ENCODE results near the gene MTURN. TPM values are rescaled to one million over a fixed set of nuclear protein-coding genes. Genes with fewer than 3 reads are reported as not detected.

The MTURN gene
- total RNA-seq, 1 experiment from 2014 or later, result 2.2 TPM

DNA sequence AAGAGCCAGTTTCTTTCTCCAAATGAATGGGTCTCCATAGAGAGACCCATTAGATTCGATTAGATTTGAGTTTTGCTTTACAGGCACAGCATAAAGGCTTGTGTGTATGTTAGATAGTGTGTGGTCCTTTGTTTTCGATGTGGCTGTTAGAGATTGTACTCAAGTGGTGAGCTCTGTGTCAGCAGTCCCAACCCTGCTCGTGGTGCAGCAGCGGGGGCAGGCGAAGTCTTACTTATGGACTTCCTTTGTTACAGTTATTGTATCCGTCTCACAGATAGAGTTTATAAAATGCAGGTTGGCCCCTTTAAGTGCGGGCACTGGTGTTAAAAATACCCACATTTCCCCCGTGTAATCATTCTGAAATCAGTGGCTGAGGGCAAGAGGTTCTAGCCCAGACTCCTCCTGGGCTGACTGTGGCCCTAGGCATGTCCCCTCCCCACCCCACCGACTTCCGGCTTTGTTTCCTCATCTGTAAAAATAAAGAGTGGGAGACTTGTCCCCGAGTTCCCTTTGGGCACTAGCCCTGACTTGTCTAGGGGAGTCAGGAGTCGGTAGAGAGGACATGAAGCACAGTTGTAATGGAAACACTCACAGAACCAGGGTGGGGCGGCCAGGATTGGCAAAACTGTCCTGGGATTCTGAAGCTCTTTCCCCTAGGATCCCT, 28.6 kb downstream of the MTURN start:
- POLR2A ChIA-PET, result no interaction called here
- no peaks in the 10 kb centered on the region for H3K36me3 Mint-ChIP-seq (ENCODE audit: insufficient read depth, unreplicated experiment)

DNA sequence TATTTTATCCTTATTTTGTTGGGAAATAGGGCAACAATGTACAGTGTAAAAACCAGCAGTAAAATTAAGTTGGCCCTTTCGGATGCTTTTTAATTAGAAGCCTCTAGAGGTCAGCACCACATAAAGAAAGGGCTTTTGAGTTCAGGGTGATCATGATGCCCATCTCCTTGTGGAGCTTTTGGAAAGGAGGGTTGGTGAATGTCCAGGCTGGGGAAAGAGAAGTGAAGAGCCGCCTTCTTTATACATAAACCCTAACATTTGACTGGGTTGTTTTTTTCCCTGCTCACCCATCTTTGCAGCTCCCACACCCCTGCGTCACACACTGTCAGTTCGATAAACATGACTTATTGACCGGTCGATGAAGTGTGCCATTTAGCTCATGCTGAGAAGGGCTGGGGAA, 29.8 kb downstream of the MTURN start:
- no peak overlapping the region for H3K4me3 ChIP-seq (ENCODE audit: low read depth, low read length)
- peaks cover 13% of the 10 kb centered on the region for H3K27me3 Mint-ChIP-seq (ENCODE audit: insufficient read depth, unreplicated experiment)
- H3K4me1 Mint-ChIP-seq (ENCODE audit: low read depth, unreplicated experiment), result no peaks in the 10 kb centered on the region
- CTCF ChIA-PET, result interaction anchor here (0.6 to 1.2 kb wide), 8 partner anchors 8 to 399 kb away, joined by 3 to 10 read pairs (median 3); no protein-coding TSS in a partner anchor
- H3K4me3 Mint-ChIP-seq (ENCODE audit: unreplicated experiment), result no peak overlapping the region
- H3K27ac Mint-ChIP-seq (ENCODE audit: unreplicated experiment), result no peak overlapping the region
- POLR2A ChIA-PET, result no interaction called here
- no peaks in the 10 kb centered on the region for H3K36me3 Mint-ChIP-seq (ENCODE audit: insufficient read depth, unreplicated experiment)
- DNase-seq, result peak in 1 of 2 experiments; percentile 46
- H3K36me3 ChIP-seq (ENCODE audit: control insufficient read depth, insufficient read depth, low read length), result no peaks in the 10 kb centered on the region
- no TSS peak for BruUV-seq (replicated peaks)
- no peaks in the 10 kb centered on the region for H3K27me3 ChIP-seq (replicated peaks; ENCODE audit: control insufficient read depth, insufficient read depth, low read length)
- H3K9me3 Mint-ChIP-seq (ENCODE audit: unreplicated experiment), result no peaks in the 10 kb centered on the region
- peaks cover 15% of the 10 kb centered on the region; the same call in 1 of the 2 replicates for H3K4me1 ChIP-seq
- TF ChIP-seq, protein P1, sequence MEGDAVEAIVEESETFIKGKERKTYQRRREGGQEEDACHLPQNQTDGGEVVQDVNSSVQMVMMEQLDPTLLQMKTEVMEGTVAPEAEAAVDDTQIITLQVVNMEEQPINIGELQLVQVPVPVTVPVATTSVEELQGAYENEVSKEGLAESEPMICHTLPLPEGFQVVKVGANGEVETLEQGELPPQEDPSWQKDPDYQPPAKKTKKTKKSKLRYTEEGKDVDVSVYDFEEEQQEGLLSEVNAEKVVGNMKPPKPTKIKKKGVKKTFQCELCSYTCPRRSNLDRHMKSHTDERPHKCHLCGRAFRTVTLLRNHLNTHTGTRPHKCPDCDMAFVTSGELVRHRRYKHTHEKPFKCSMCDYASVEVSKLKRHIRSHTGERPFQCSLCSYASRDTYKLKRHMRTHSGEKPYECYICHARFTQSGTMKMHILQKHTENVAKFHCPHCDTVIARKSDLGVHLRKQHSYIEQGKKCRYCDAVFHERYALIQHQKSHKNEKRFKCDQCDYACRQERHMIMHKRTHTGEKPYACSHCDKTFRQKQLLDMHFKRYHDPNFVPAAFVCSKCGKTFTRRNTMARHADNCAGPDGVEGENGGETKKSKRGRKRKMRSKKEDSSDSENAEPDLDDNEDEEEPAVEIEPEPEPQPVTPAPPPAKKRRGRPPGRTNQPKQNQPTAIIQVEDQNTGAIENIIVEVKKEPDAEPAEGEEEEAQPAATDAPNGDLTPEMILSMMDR (IDR thresholded peaks at IDR 0.05; ENCODE audit: insufficient read depth in 1 of 2, low read depth in 1 of 2, low read length in 1 of 2, severe bottlenecking in 1 of 2, unreplicated experiment in 1 of 2), result peak; percentile 25 to 59
- H3K9me3 ChIP-seq, result no peaks in the 10 kb centered on the region
- intact Hi-C loops (cut with micrococcal nuclease; ENCODE audit: unreplicated experiment), result loop anchor here (1.0 to 2.0 kb wide), 3 partner anchors 62 to 400 kb away; no protein-coding TSS in a partner anchor

More for the DNA sequence above, 28.6 kb downstream of the MTURN start:
- Histone ChIP-seq H3K36me3 (ENCODE audit: control insufficient read depth, insufficient read depth, low read length) (no peaks in the 10 kb centered on the region), H3K4me3 (ENCODE audit: low read depth, low read length) (no peak overlapping the region), H3K4me1 (peaks cover 15% of the 10 kb centered on the region; the same call in 1 of the 2 replicates), H3K27me3 (replicated peaks; ENCODE audit: control insufficient read depth, insufficient read depth, low read length) (no peaks in the 10 kb centered on the region), H3K9me3 (no peaks in the 10 kb centered on the region)
- TF ChIP-seq, protein P1 (IDR thresholded peaks at IDR 0.05; ENCODE audit: insufficient read depth in 1 of 2, low read depth in 1 of 2, low read length in 1 of 2, severe bottlenecking in 1 of 2, unreplicated experiment in 1 of 2), result no peak
- DNase-seq, result no peak
- CTCF ChIA-PET, result interaction anchor here (0.5 kb wide), 1 partner anchor 295 kb away, joined by 3 read pairs; no protein-coding TSS in a partner anchor
- Mint-ChIP-seq H3K9me3 (ENCODE audit: unreplicated experiment) (no peaks in the 10 kb centered on the region), H3K27me3 (ENCODE audit: insufficient read depth, unreplicated experiment) (peaks cover 9% of the 10 kb centered on the region), H3K4me1 (ENCODE audit: low read depth, unreplicated experiment) (no peaks in the 10 kb centered on the region), H3K27ac (ENCODE audit: unreplicated experiment) (no peak overlapping the region), H3K4me3 (ENCODE audit: unreplicated experiment) (no peak overlapping the region)
- no TSS peak for BruUV-seq (replicated peaks)
- intact Hi-C loops (cut with micrococcal nuclease; ENCODE audit: unreplicated experiment), result no loop called here

DNA sequence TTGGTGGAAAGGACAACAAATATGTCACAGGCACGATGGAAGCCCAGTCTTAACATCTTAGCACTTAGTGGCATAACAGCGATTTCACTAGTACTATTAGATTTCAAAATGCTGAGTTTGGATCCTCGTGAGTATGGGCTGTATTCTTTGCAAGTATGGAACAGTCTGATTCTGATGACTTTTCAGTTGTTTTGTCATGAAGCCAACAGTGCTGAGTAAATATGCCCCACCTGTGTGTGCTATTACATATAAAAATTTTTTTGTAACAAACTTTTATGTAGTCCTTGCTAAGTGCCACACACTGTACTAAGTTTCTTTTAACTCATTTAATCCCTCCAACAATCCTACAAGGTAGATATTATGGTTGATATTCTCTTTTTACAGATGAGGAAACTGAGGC, 30.8 kb downstream of the MTURN start:
- H3K27ac Mint-ChIP-seq (ENCODE audit: unreplicated experiment), result no peak overlapping the region
- POLR2A ChIA-PET, result no interaction called here
- Histone ChIP-seq H3K9me3 (no peaks in the 10 kb centered on the region), H3K4me1 (peaks cover 15% of the 10 kb centered on the region; the same call in 1 of the 2 replicates), H3K36me3 (ENCODE audit: control insufficient read depth, insufficient read depth, low read length) (no peaks in the 10 kb centered on the region), H3K27me3 (replicated peaks; ENCODE audit: control insufficient read depth, insufficient read depth, low read length) (no peaks in the 10 kb centered on the region), H3K4me3 (ENCODE audit: low read depth, low read length) (no peak overlapping the region)
- no peak for DNase-seq
- H3K27me3 Mint-ChIP-seq (ENCODE audit: insufficient read depth, unreplicated experiment), result peaks cover 13% of the 10 kb centered on the region
- TF ChIP-seq, protein P1 (IDR thresholded peaks at IDR 0.05; ENCODE audit: insufficient read depth in 1 of 2, low read depth in 1 of 2, low read length in 1 of 2, severe bottlenecking in 1 of 2, unreplicated experiment in 1 of 2), result no peak
- no peaks in the 10 kb centered on the region for H3K9me3 Mint-ChIP-seq (ENCODE audit: unreplicated experiment)
- H3K4me3 Mint-ChIP-seq (ENCODE audit: unreplicated experiment), result no peak overlapping the region
- BruUV-seq (replicated peaks), result no TSS peak
- CTCF ChIA-PET, result interaction anchor here (1.6 kb wide), 1 partner anchor 399 kb away, joined by 3 read pairs; no protein-coding TSS in a partner anchor
- intact Hi-C loops (cut with micrococcal nuclease; ENCODE audit: unreplicated experiment), result loop anchor here (2.0 kb wide), 2 partner anchors 61 to 111 kb away; no protein-coding TSS in a partner anchor
- H3K4me1 Mint-ChIP-seq (ENCODE audit: low read depth, unreplicated experiment), result no peaks in the 10 kb centered on the region
- H3K36me3 Mint-ChIP-seq (ENCODE audit: insufficient read depth, unreplicated experiment), result no peaks in the 10 kb centered on the region

Measured in Caco-2 (cell line).